A549 (cell line): ENCODE results near the gene KAT6B. TPM values are rescaled to one million over a fixed set of nuclear protein-coding genes. Genes with fewer than 3 reads are reported as not detected.

Source experiments
- ATAC-seq, 2 experiments: fragments of 200-7000 bp in 1 of 2; fragments of >200 bp in 1 of 2; cut with Nextera tagmentation in 1 of 2; cut with Tn5 transposase in 1 of 2; 3 replicates each; pipeline versions ENCODE4 v1.8.0 to v1.9.1; 2018 to 2020; ENCODE audit warnings: mild to moderate bottlenecking in 1 of 2, moderate library complexity in 1 of 2
- CTCF ChIA-PET: fragments of 300-600 bp; sonication (Branson Sonifier 250); formaldehyde crosslinking; extraction: SDS; loops from one replicate; lab custom pipeline; 2021; ENCODE audit warnings: antibody characterized with exemption, inconsistent platforms; lab: Yijun Ruan, JAX
- POLR2A ChIA-PET: fragments of 350-600 bp; formaldehyde crosslinking; extraction: SDS; loops from one replicate; lab custom pipeline; 2021; ENCODE audit warnings: antibody characterized with exemption, inconsistent platforms; lab: Yijun Ruan, JAX
- DNase-seq, 2 experiments: peaks; one replicate each; pipeline versions ENCODE4 v3.0.0 to v3.0.0-alpha.2; 2011 to 2016; ENCODE audit warnings: low read depth in 1 of 2, low spot score in 1 of 2
- FAIRE-seq: peaks from 2 replicates; lab custom pipeline; 2011; peaks lifted over from hg19 to GRCh38; lab: Jason Lieb, UNC
- H3K27ac ChIP-seq, 2 experiments: fragments of >200 bp; sonication (Bioruptor Twin); formaldehyde crosslinking; 3 replicates each; pipeline ENCODE4 v1.5.1; 2016 to 2017
- H3K4me1 ChIP-seq: fragments of >200 bp; sonication (Bioruptor Twin); formaldehyde crosslinking; 3 replicates; pipeline ENCODE4 v1.6.1; 2016
- H3K4me2 ChIP-seq: fragments of >200 bp; sonication (Bioruptor Twin); formaldehyde crosslinking; 3 replicates; pipeline ENCODE4 v1.6.1; 2016
- H3K4me3 ChIP-seq: fragments of >200 bp; sonication (Bioruptor Twin); formaldehyde crosslinking; 3 replicates; pipeline ENCODE4 v1.5.1; 2016
- H3K9me3 ChIP-seq: fragments of >200 bp; sonication (Bioruptor Twin); formaldehyde crosslinking; 3 replicates; pipeline ENCODE4 v1.6.1; 2016
- CBX2 ChIP-seq: fragments of 200-600 bp; sonication (generic); IDR thresholded peaks from 2 replicates; pipeline ENCODE4 v1.6.1; 2016; ENCODE audit warnings: low read depth, mild to moderate bottlenecking, borderline replicate concordance
- CBX8 ChIP-seq: fragments of 200-600 bp; sonication (generic); IDR thresholded peaks from 2 replicates; pipeline ENCODE4 v1.6.1; 2016
- EHMT2 ChIP-seq: fragments of 200-600 bp; sonication (generic); IDR thresholded peaks from 2 replicates; pipeline ENCODE4 v1.6.1; 2016; ENCODE audit warnings: antibody characterized with exemption, low read depth, mild to moderate bottlenecking, moderate library complexity
- FOSL2 ChIP-seq, 2 experiments: fragments of 450-650 bp in 1 of 2; fragments of >200 bp in 1 of 2; sonication (Bioruptor Twin) in 1 of 2; formaldehyde crosslinking; IDR thresholded peaks; 2 replicates each; pipeline versions ENCODE4 v1.5.0 to v1.6.1; 2016 to 2020; ENCODE audit warnings: mild to moderate bottlenecking in 1 of 2, moderate library complexity in 1 of 2
- HOXA7 ChIP-seq: fragments of 250-450 bp; sonication (Bioruptor Pico); IDR thresholded peaks from 2 replicates; pipeline ENCODE4 v1.5.0; 2020; ENCODE audit warnings: mild to moderate bottlenecking, moderate library complexity
- HOXB5 ChIP-seq: fragments of 250-450 bp; sonication (Bioruptor Pico); IDR thresholded peaks from 2 replicates; pipeline ENCODE4 v1.5.0; 2020; ENCODE audit warnings: mild to moderate bottlenecking, moderate library complexity
- JUNB ChIP-seq: fragments of >200 bp; sonication (Bioruptor Twin); formaldehyde crosslinking; IDR thresholded peaks from 2 replicates; pipeline ENCODE4 v1.6.1; 2016
- MAFK ChIP-seq: fragments of 450-650 bp; IDR thresholded peaks from 2 replicates; pipeline ENCODE4 v1.6.1; 2014; ENCODE audit not compliant: partially characterized antibody
- MAZ ChIP-seq: fragments of 150-350 bp; IDR thresholded peaks from 2 replicates; pipeline ENCODE4 v1.6.1; 2014; ENCODE audit warnings: antibody characterized with exemption, low read depth, low read length, borderline replicate concordance
- NFE2L2 ChIP-seq: fragments of 150-350 bp; conservative IDR thresholded peaks from 2 replicates; pipeline ENCODE4 v1.6.1; 2014; ENCODE audit warnings: low read length
- NR3C1 ChIP-seq: fragments of >200 bp; sonication (Bioruptor Twin); formaldehyde crosslinking; IDR thresholded peaks from 3 replicates; pipeline ENCODE4 v1.6.1; 2017
- PBX3 ChIP-seq: IDR thresholded peaks from 2 replicates; pipeline ENCODE4 v1.6.1; 2012
- PHF8 ChIP-seq: fragments of 200-600 bp; sonication (generic); IDR thresholded peaks from 2 replicates; pipeline ENCODE4 v1.6.1; 2016; ENCODE audit warnings: low read depth, mild to moderate bottlenecking, antibody characterized with exemption, moderate library complexity, borderline replicate concordance
- POLR2A ChIP-seq: IDR thresholded peaks from 2 replicates; pipeline ENCODE4 v1.6.1; 2012; ENCODE audit warnings: mild to moderate bottlenecking, low read length
- RARB ChIP-seq: fragments of 250-450 bp; sonication (Bioruptor Pico); IDR thresholded peaks from 2 replicates; pipeline ENCODE4 v1.8.0; 2021; ENCODE audit warnings: mild to moderate bottlenecking, moderate library complexity
- RCOR1 ChIP-seq: fragments of 150-350 bp; IDR thresholded peaks from 2 replicates; pipeline ENCODE4 v1.6.1; 2014; ENCODE audit warnings: antibody characterized with exemption, low read length, low read depth
- RNF2 ChIP-seq: fragments of 200-600 bp; sonication (generic); IDR thresholded peaks from 2 replicates; pipeline ENCODE4 v1.6.1; 2016; ENCODE audit warnings: low read depth, mild to moderate bottlenecking, antibody characterized with exemption, moderate library complexity, borderline replicate concordance
- SMC3 ChIP-seq: fragments of >200 bp; sonication (Bioruptor Twin); formaldehyde crosslinking; IDR thresholded peaks from 3 replicates; pipeline ENCODE4 v1.6.1; 2018; ENCODE audit warnings: inconsistent platforms
- TFCP2L1 ChIP-seq: fragments of 250-450 bp; sonication (Bioruptor Pico); IDR thresholded peaks from 2 replicates; pipeline ENCODE4 v1.5.0; 2021; ENCODE audit warnings: mild to moderate bottlenecking
- ZC3H11A ChIP-seq: fragments of 450-650 bp; IDR thresholded peaks from 2 replicates; pipeline ENCODE4 v1.6.1; 2014; ENCODE audit warnings: antibody characterized with exemption, mild to moderate bottlenecking
- ZNF302 ChIP-seq: fragments of 250-450 bp; sonication (Bioruptor Pico); IDR thresholded peaks from 2 replicates; pipeline ENCODE4 v1.9.0; 2021; ENCODE audit warnings: inconsistent platforms, mild to moderate bottlenecking, moderate library complexity
- ZSCAN20 ChIP-seq: fragments of 250-450 bp; sonication (Bioruptor Pico); IDR thresholded peaks from 2 replicates; pipeline ENCODE4 v1.8.0; 2022; ENCODE audit warnings: mild to moderate bottlenecking, moderate library complexity
- WGBS: methylation state at CpG from one replicate; pipeline ENCODE4 v1.1.6; 2017; ENCODE audit errors: missing lambda C conversion rate; 5-methylcytosine and 5-hydroxymethylcytosine counted together
- polyA plus RNA-seq, 4 experiments: library from polyadenylated mRNA; depleted of rRNA in 3 of 4; stranded (reverse); fragments of >200 nt; fragmentation: RNase III in 1 of 4; extraction: RNeasy Plus Mini Kit Qiagen cat#74134 plus additional on column Dnase treatment in 1 of 4; gene quantifications; 2 replicates in 3 of 4; 3 replicates in 1 of 4; pipeline ENCODE4 v1.2.3, GENCODE V29; 2011 to 2017
- TF ChIP-seq, protein P1 (sequence below): fragments of 250-450 bp; sonication (Bioruptor Pico); IDR thresholded peaks from 2 replicates; pipeline ENCODE4 v1.5.0; 2021; ENCODE audit warnings: mild to moderate bottlenecking, moderate library complexity, borderline replicate concordance
- TF ChIP-seq, protein P2 (sequence below): IDR thresholded peaks from 2 replicates; pipeline ENCODE4 v1.6.1; 2012; ENCODE audit warnings: low read depth, borderline replicate concordance

The KAT6B gene
- polyA plus RNA-seq, 2 of the 4 experiments (the other 2 are of a cell fraction), result 5.6 to 5.7 TPM

DNA sequence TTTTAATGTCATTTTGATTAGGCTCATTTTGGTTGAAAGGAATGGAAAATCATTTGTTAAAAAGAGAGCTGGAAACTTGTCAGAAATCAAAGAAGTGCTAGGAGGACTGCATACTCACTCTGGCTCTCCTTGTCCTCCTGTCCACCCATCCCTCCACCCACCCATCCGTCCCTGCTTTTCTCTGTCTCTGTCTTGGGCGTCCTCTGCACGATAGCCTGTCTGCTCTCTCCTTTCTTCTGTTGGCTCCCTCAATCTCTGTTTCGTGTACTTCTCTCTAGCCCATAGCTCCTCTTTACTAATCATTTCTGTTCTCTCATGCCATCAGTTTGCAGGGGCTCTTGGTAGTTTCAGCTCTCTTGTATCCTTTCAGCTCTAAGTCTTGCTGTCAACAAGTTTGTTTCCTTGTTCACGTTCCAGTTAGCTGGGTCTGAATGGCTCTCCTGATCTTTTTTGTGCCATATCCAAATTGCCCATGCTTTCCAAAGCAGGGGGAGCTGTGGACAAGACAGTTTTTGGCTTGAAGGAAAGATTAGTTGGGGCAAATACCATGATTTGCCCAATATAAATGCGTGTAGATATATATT is 75.6 kb downstream of the KAT6B start:
- ChIA-PET POLR2A (no interaction called here), CTCF (interaction anchor here (0.6 to 1.2 kb wide), 3 partner anchors 11 to 14 kb away, joined by 3 to 4 read pairs (median 3); no protein-coding TSS in a partner anchor)
- H3K4me1 ChIP-seq, result peaks cover 20% of the 10 kb centered on the region
- H3K27ac ChIP-seq, result no peak overlapping the region
- WGBS, result 91% methylated on average over 6 of the region's 6 CpGs
- ATAC-seq (no peak), DNase-seq (no peak), FAIRE-seq (no peak)
- TF ChIP-seq ZNF302 (CRISPR knock-in tag), result no peak
- TF ChIP-seq, protein P1, sequence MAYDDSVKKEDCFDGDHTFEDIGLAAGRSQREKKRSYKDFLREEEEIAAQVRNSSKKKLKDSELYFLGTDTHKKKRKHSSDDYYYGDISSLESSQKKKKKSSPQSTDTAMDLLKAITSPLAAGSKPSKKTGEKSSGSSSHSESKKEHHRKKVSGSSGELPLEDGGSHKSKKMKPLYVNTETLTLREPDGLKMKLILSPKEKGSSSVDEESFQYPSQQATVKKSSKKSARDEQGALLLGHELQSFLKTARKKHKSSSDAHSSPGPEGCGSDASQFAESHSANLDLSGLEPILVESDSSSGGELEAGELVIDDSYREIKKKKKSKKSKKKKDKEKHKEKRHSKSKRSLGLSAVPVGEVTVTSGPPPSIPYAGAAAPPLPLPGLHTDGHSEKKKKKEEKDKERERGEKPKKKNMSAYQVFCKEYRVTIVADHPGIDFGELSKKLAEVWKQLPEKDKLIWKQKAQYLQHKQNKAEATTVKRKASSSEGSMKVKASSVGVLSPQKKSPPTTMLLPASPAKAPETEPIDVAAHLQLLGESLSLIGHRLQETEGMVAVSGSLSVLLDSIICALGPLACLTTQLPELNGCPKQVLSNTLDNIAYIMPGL (CRISPR knock-in tag), result no peak
- TF ChIP-seq NFE2L2, result no peak
- no peak for TF ChIP-seq PBX3
- TF ChIP-seq TFCP2L1 (CRISPR knock-in tag), result no peak
- no peak for TF ChIP-seq RCOR1
- TF ChIP-seq HOXB5 (CRISPR knock-in tag), result no peak
- no peak for TF ChIP-seq FOSL2 (IDR thresholded peaks at IDR 0.05)
- TF ChIP-seq FOSL2 (CRISPR knock-in tag; IDR thresholded peaks at IDR 0.05), result no peak
- TF ChIP-seq NR3C1, result no peak
- no peaks in the 10 kb centered on the region for H3K9me3 ChIP-seq
- H3K4me3 ChIP-seq, result no peak overlapping the region
- no peak overlapping the region for H3K4me2 ChIP-seq

GRCh38 chr10:74903491-74903890 is 77.1 kb downstream of the KAT6B start:
- 73% methylated on average over 3 of the region's 3 CpGs for WGBS
- Histone ChIP-seq H3K4me3 (no peak overlapping the region), H3K9me3 (no peaks in the 10 kb centered on the region), H3K4me1 (peaks cover 4% of the 10 kb centered on the region), H3K4me2 (no peak overlapping the region)
- ChIA-PET CTCF (interaction anchor here (0.7 to 1.2 kb wide), 2 partner anchors 9 to 10 kb away, joined by 3 to 6 read pairs; no protein-coding TSS in a partner anchor), POLR2A (no interaction called here)
- DNase-seq, result no peak
- no peak for FAIRE-seq
- TF ChIP-seq RARB (CRISPR knock-in tag) (no peak), RNF2 (no peak)
- TF ChIP-seq, all 56 proteins: peak for 0
- H3K27ac ChIP-seq, result no peak overlapping the region
- ATAC-seq, result no peak

- no peaks in the 10 kb centered on the region for H3K9me3 ChIP-seq
- H3K4me3 ChIP-seq, result no peak overlapping the region
- DNase-seq, result no peak
- H3K27ac ChIP-seq, result no peak overlapping the region
- ChIA-PET POLR2A (no interaction called here), CTCF (interaction anchor here (1.2 to 1.5 kb wide), 2 partner anchors 9 to 17 kb away, joined by 3 read pairs; no protein-coding TSS in a partner anchor)
- no peak overlapping the region for H3K4me2 ChIP-seq
- ATAC-seq, result no peak
- no peak for TF ChIP-seq NR3C1
- no peak for TF ChIP-seq JUNB
- no peak for TF ChIP-seq ZSCAN20
- no peak for TF ChIP-seq EHMT2
- no peak for TF ChIP-seq HOXB5 (CRISPR knock-in tag)
- TF ChIP-seq POLR2A, result no peak
- TF ChIP-seq SMC3, result no peak
- no peak for TF ChIP-seq CBX2
- no peak for TF ChIP-seq TFCP2L1 (CRISPR knock-in tag)
- no peak for TF ChIP-seq HOXA7 (CRISPR knock-in tag)
- TF ChIP-seq, protein P2, sequence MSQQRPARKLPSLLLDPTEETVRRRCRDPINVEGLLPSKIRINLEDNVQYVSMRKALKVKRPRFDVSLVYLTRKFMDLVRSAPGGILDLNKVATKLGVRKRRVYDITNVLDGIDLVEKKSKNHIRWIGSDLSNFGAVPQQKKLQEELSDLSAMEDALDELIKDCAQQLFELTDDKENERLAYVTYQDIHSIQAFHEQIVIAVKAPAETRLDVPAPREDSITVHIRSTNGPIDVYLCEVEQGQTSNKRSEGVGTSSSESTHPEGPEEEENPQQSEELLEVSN, result no peak
- no peak for TF ChIP-seq PHF8
- TF ChIP-seq ZC3H11A, result no peak
- no peak for TF ChIP-seq MAFK
- TF ChIP-seq NFE2L2, result no peak
- TF ChIP-seq MAZ, result no peak
- no peak for TF ChIP-seq CBX8
- no peak for FAIRE-seq
- no peaks in the 10 kb centered on the region for H3K4me1 ChIP-seq
- WGBS, result 93% methylated on average over 6 of the region's 6 CpGs
Measured at GRCh38 chr10:74906611-74907198, 80.3 kb downstream of the KAT6B start.
